T47D (cell line): ENCODE measurements around the gene NOSTRIN.

Experiments used
- DNase-seq, 2 experiments: peaks; one replicate each; pipeline versions ENCODE4 v3.0.0 to v3.0.0-alpha.2; 2011 to 2012; ENCODE audit warnings: low read depth in 1 of 2, low spot score in 1 of 2
- JUND ChIP-seq: IDR thresholded peaks from 2 replicates; pipeline ENCODE4 v1.6.1; 2012; ENCODE audit warnings: low read depth
- in situ Hi-C: cut with HindIII; loops from 2 replicates; pipeline ENCODE4 v1.10.0; 2016; ENCODE audit warnings: low sequenced_read_pairs, low pct_unique_long_range_greater_than_20kb

The NOSTRIN gene

GRCh38 chr2:168814939-168815907, 12.8 kb downstream of the NOSTRIN start:
- no peak for DNase-seq
- in situ Hi-C loops, result no loop called here
- TF ChIP-seq JUND, result no peak

DNA sequence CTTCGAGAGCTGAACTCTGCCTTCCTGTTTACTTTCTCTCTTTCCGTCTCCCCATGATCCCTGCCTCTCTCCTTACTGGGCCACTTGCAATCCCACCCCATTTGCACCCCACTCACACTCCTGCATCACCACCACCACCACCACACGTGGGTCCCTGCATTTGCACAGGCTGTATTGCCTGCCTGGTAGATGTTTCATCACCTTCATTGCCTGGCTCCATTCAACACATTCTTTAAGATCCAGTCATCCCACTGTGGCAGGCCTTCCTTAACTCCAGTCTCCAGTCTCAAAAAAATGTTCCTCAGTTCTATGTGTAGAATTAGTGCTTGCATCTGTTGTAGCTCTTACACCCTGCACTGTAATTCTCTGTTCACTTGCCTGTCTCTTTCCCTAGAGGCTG, 13.9 kb downstream of the NOSTRIN start:
- no peak for DNase-seq
- no peak for TF ChIP-seq JUND
- in situ Hi-C loops, result no loop called here

DNA sequence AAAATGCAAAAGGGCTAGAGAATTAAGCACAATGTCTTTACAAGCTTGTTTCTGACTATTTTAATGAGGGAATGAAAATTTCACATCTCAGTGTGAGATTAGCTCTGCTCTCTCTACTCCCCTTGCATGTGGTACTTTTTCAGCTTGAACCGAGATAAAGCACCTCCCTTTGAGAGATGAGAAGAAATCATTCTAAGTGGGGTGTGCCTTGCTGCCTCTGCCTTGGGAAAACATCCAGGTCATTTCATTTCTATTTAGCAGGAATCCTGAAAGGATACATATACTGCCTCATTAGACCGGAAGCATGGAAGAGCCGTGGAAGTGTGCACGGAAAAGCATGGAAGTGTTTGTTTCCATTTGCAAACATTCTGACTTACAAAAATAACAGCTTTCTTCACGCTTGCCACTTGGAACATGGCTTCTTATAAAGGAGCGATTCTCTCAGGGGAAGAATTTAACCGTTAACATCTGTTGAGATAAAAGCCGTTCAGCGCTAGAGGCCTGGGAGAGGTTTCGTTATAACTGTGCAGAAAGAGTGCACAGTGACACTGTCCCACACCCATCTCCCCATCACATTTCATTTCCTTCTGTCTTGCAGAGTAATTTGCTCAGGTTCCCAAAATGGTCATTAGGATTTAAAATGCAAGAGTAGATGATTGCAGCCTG, 16.7 kb downstream of the NOSTRIN start:
- TF ChIP-seq JUND, result no peak
- in situ Hi-C loops, result no loop called here
- DNase-seq, result no peak

DNA sequence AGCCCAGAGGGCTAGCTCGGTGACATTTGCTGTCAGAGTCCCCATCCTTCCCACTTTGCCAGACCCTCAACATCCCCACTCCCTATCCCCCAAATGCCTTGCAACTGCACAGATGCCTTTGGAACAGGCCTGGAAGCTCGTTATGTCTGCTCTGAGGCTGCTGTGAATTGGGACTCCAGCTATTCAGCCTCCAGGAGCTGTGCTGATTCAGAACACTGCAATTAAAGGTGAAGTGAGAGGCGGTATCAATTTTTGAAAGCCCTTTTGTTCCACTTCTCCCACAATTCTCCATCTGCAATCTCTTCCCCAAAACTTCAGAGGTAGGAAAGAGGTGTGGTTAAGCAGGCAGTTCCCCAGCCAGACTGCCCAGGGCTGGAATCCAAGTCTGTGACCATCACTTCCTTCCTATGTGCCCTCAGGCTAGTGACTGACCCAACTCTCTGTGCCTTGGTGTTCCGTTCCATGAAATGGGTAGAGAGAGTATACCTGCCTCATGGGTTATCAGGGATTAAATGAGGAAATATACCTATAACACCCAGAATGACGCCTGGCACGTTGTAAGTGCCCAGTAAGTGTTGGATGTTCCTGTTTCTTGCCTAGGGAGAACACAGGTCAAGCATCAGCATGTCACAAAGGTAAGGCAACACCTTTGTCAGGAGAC, 17.5 kb downstream of the NOSTRIN start:
- in situ Hi-C loops, result no loop called here
- TF ChIP-seq JUND, result no peak
- DNase-seq, result no peak

DNA sequence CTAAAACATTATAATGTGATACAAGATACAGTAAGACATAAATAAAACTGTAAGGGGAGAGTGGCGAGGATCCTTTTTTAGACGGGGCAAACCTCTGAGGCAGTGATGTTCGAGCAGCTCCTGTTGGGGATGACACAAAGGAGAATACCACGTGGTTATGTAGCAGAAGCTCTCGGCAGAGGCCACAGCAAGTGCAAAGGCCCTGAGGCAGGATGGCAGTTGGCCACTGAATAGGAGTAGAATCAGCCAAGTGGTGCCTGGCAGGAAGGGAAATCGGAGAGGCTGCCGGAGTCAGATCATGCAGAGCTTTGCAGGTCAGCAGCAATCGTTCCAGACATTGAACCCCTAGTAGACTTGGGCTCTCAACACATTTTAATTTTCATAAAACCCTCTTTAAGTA, 19.1 kb downstream of the NOSTRIN start:
- TF ChIP-seq JUND, result no peak
- in situ Hi-C loops, result no loop called here
- no peak for DNase-seq

DNA sequence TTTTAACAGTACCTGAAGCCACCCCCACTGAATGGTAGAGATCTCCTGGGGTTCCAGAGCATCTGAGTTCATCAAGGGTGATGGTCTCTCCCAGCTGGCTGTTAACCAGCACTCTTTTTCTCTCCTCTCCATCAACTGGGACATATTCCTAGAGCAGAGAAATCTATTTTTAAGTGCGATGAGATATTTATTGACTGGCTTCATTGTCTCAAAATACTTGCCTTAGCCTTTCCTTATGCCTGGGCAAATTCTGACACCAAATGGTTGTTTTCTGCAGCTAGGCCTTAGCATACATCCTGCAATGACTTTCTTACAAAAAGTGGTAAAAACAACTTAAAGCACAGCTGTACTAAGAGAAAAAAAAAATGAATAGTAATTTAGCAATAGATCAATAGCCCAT, 19.6 kb downstream of the NOSTRIN start:
- TF ChIP-seq JUND, result no peak
- in situ Hi-C loops, result no loop called here
- DNase-seq, result no peak

- DNase-seq, result no peak
- TF ChIP-seq JUND, result no peak
- in situ Hi-C loops, result no loop called here
Measured at GRCh38 chr2:168825126-168825525, 22.7 kb downstream of the NOSTRIN start.

DNA sequence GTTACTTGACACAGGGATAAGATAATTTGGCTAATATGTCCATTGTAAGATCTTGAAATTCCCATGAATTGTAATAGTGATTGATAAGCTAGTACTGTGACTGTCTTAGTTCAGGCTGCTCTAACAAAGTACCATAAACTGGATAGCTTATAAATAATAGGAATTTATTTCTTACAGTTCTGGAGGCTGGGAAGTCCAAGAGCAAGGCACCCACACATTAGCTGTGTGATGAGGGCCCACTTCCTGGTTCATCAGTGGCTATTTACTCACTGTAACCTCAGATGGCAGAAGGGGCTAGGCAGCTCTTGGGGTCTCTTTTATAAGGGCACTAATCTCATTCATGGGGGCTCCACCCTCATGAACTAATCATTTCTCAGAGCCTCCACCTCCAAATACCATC, 28.5 kb downstream of the NOSTRIN start:
- no peak for TF ChIP-seq JUND
- in situ Hi-C loops, result no loop called here
- DNase-seq, result no peak

GRCh38 chr2:168831662-168832061, 29.2 kb downstream of the NOSTRIN start:
- no peak for TF ChIP-seq JUND
- in situ Hi-C loops, result no loop called here
- DNase-seq, result no peak

GRCh38 chr2:168835969-168836368, 33.5 kb downstream of the NOSTRIN start:
- in situ Hi-C loops, result no loop called here
- TF ChIP-seq JUND, result no peak
- no peak for DNase-seq

DNA sequence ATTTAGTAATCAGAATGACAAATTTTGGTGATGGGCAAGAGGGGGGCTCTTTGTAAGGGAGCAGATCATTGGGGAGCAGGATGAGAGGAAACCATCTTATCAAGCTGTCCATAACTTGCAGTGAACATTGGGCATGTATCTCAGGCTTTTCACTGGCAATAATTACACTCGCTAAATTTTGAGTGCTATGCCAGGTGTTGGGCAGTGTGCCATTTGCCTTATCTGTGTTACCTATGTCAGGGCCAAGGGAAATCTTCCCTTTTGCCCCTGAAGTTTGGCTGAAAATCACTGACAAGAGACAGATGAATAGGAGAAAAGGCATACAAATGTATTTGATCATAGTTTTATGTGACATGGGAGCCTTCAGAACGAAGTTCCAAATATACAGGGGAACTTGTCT, 39.0 kb downstream of the NOSTRIN start:
- DNase-seq, result no peak
- TF ChIP-seq JUND, result no peak
- in situ Hi-C loops, result no loop called here

GRCh38 chr2:168843253-168843652, 40.8 kb downstream of the NOSTRIN start:
- no peak for DNase-seq
- no peak for TF ChIP-seq JUND
- in situ Hi-C loops, result no loop called here

DNA sequence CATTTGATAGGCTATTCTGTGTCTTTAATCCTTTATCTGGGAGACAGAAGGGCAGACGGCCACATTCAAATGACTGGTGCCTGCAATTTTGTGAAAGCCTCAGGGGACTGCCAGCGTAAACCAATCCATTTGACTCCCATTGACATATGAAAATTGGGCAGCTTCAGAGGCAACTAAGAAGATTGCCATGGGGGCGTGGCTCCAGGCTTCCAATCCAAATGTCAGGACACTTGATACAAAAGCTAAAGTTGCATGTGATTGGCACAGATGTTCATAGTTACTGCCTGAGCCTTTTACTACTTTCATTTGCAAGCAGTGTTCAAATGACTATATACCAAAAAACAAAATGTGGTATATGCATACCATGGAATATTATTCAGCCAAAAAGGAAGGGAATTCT, 45.8 kb downstream of the NOSTRIN start:
- no peak for TF ChIP-seq JUND
- peak in 1 of 2 experiments; percentile 47 for DNase-seq
- in situ Hi-C loops, result no loop called here
